MCF 10A (cell line): ENCODE data around the gene GPAM. TPM values are rescaled to one million over a fixed set of nuclear protein-coding genes. Genes with fewer than 3 reads are reported as not detected.
"Not testable (repeated sequence)": the region's sequence is repeated elsewhere in the genome, so short reads cannot be mapped to it uniquely, and the experiment has no call there.

ENCODE experiments used
- BruUV-seq: library from RNA; stranded (reverse); fragments of 400-500 nt; replicated peaks from 2 replicates; lab custom pipeline; 2021; lab: Mats Ljungman, UMichigan
- CTCF ChIA-PET: fragments of 300-600 bp; sonication (Branson Sonifier 250); formaldehyde crosslinking; extraction: SDS; loops from one replicate; lab custom pipeline; 2021; ENCODE audit warnings: antibody characterized with exemption, inconsistent platforms; lab: Yijun Ruan, JAX
- POLR2A ChIA-PET: fragments of 300-600, 350-650 bp; sonication (Branson Sonifier 250); formaldehyde crosslinking; extraction: SDS; loops from one replicate; lab custom pipeline; 2020; ENCODE audit warnings: antibody characterized with exemption, inconsistent platforms; lab: Yijun Ruan, JAX
- DNase-seq: peaks from one replicate; pipeline ENCODE4 v3.0.0-alpha.2; 2018; ENCODE audit not compliant: unreplicated experiment
- H3K27ac Mint-ChIP-seq: one replicate; pipeline ENCODE4 v1.8.0; 2022; ENCODE audit warnings: mild to moderate bottlenecking, low read depth, mixed read lengths; ENCODE audit not compliant: unreplicated experiment
- H3K27me3 Mint-ChIP-seq: one replicate; pipeline ENCODE4 v1.8.0; 2022; ENCODE audit warnings: mixed read lengths; ENCODE audit not compliant: insufficient read depth, unreplicated experiment
- H3K36me3 Mint-ChIP-seq: one replicate; pipeline ENCODE4 v1.8.0; 2022; ENCODE audit warnings: mild to moderate bottlenecking, moderate library complexity, mixed read lengths; ENCODE audit not compliant: insufficient read depth, unreplicated experiment
- H3K4me1 Mint-ChIP-seq: one replicate; pipeline ENCODE4 v1.8.0; 2022; ENCODE audit warnings: mixed read lengths; ENCODE audit not compliant: insufficient read depth, unreplicated experiment
- H3K4me3 Mint-ChIP-seq: one replicate; pipeline ENCODE4 v1.8.0; 2022; ENCODE audit warnings: mild to moderate bottlenecking, moderate library complexity, mixed read lengths; ENCODE audit not compliant: unreplicated experiment
- H3K9me3 Mint-ChIP-seq: one replicate; pipeline ENCODE4 v1.8.0; 2022; ENCODE audit warnings: mixed read lengths; ENCODE audit not compliant: unreplicated experiment
- intact Hi-C: fragments of 100-400 bp; cut with micrococcal nuclease; formaldehyde crosslinking; loops from 2 replicates; pipeline ENCODE4 v1.14.1; 2022
- total RNA-seq: library from RNA; stranded (reverse); gene quantifications from 2 replicates; pipeline ENCODE4 v1.2.3, GENCODE V29; 2022
- TF ChIP-seq, protein P1 (sequence below): fragments of 200-600 bp; IDR thresholded peaks from one replicate; pipeline ENCODE4 v1.8.0; 2022; ENCODE audit warnings: antibody characterized with exemption, mild to moderate bottlenecking; ENCODE audit not compliant: unreplicated experiment

Gene GPAM
- total RNA-seq, 1 experiment from 2014 or later = 20.4 TPM

DNA sequence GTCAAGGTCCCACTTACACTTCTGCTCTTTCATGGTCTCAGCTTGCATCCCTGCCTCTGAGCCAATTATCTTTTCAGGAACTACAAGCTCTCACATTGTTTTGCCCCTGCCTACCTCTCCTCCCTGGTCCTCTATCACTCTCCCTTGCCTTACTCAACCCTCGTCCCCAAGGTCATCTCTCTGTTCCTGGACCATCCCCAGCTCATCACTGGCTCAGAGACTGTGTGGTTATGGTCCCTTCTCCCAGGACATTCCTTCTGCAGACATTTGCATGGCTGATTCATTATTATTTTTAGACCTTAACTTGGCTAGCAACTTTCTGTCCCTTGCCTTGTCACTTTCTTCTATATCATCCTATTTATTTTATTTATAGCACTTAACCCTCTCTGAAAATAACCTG, 17.8 kb upstream of the GPAM start:
- ChIA-PET POLR2A (interaction anchor here (0.8 to 1.4 kb wide), 2 partner anchors 18 to 26 kb away, joined by 3 to 5 read pairs; partner anchors contain the start of gene GPAM), CTCF (interaction anchor here (1.0 kb wide), 1 partner anchor 94 kb away, joined by 3 read pairs; no protein-coding TSS in a partner anchor)
- DNase-seq = no peak
- intact Hi-C loops = no loop called here
- Mint-ChIP-seq H3K4me1 (peaks cover 16% of the 10 kb centered on the region), H3K27me3 (no peaks in the 10 kb centered on the region), H3K36me3 (no peaks in the 10 kb centered on the region), H3K4me3 (no peak overlapping the region), H3K9me3 (no peaks in the 10 kb centered on the region), H3K27ac (no peak overlapping the region)
- no TSS peak for BruUV-seq
- TF ChIP-seq, protein P1, sequence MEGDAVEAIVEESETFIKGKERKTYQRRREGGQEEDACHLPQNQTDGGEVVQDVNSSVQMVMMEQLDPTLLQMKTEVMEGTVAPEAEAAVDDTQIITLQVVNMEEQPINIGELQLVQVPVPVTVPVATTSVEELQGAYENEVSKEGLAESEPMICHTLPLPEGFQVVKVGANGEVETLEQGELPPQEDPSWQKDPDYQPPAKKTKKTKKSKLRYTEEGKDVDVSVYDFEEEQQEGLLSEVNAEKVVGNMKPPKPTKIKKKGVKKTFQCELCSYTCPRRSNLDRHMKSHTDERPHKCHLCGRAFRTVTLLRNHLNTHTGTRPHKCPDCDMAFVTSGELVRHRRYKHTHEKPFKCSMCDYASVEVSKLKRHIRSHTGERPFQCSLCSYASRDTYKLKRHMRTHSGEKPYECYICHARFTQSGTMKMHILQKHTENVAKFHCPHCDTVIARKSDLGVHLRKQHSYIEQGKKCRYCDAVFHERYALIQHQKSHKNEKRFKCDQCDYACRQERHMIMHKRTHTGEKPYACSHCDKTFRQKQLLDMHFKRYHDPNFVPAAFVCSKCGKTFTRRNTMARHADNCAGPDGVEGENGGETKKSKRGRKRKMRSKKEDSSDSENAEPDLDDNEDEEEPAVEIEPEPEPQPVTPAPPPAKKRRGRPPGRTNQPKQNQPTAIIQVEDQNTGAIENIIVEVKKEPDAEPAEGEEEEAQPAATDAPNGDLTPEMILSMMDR = no peak

DNA sequence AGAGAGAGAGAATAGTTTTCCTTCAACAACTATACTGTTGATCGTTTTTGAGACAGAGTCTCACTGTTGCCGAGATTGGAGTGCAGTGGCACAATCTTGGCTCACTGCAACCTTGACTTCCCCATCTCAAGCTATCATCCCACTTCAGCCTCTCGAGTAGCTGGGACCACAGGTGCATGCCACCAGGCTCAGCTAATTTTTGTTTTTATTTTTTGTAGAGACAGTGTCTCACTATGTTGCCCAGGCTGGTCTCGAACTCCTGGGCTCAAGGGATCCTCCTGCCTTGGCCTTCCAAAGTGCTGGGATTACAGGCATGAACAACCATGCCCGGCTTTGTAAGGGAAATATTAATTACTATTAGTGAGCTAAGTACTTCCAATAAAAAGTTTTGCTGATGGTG, 16.7 kb upstream of the GPAM start:
- H3K36me3 Mint-ChIP-seq, BruUV-seq, H3K27me3 Mint-ChIP-seq, DNase-seq, intact Hi-C loops, H3K9me3 Mint-ChIP-seq, H3K4me3 Mint-ChIP-seq, H3K27ac Mint-ChIP-seq: not testable (repeated sequence)
- H3K4me1 Mint-ChIP-seq = peaks cover 16% of the 10 kb centered on the region
- ChIA-PET CTCF (interaction anchor here (0.6 to 1.4 kb wide), 6 partner anchors 9 to 639 kb away, joined by 3 to 4 read pairs (median 3); partner anchors contain the start of gene GPAM), POLR2A (interaction anchor here (1.4 kb wide), 1 partner anchor 16 kb away, joined by 5 read pairs; the partner anchor contains the start of gene GPAM)

DNA sequence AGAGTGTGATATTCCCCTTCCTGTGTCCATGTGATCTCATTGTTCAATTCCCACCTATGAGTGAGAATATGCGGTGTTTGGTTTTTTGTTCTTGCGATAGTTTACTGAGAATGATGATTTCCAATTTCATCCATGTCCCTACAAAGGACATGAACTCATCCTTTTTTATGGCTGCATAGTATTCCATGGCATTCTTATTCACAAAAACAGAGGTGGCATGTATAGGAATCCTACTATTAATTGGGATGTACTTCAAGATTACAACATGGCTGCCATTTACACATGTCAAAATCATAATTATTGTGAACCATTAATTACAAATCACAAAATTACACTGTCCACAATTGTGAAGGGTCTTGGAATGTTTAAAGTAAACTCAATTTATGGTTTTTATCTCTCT, 14.1 kb upstream of the GPAM start:
- H3K4me3 Mint-ChIP-seq, H3K9me3 Mint-ChIP-seq, H3K27me3 Mint-ChIP-seq, DNase-seq, CTCF ChIA-PET, intact Hi-C loops, POLR2A ChIA-PET, H3K4me1 Mint-ChIP-seq, BruUV-seq, H3K27ac Mint-ChIP-seq, H3K36me3 Mint-ChIP-seq: not testable (repeated sequence)

GRCh38 chr10:112195224-112195623, 11.7 kb upstream of the GPAM start:
- Mint-ChIP-seq H3K27ac (no peak overlapping the region), H3K36me3 (no peaks in the 10 kb centered on the region), H3K9me3 (no peaks in the 10 kb centered on the region), H3K27me3 (no peaks in the 10 kb centered on the region), H3K4me1 (no peaks in the 10 kb centered on the region), H3K4me3 (no peak overlapping the region)
- CTCF ChIA-PET = interaction anchor here (0.6 kb wide), 1 partner anchor 721 kb away, joined by 3 read pairs; no protein-coding TSS in a partner anchor
- POLR2A ChIA-PET = interaction anchor here (0.7 to 1.1 kb wide), 2 partner anchors 8 to 32 kb away, joined by 3 read pairs; no protein-coding TSS in a partner anchor
- no TSS peak for BruUV-seq
- TF ChIP-seq, protein P1 = no peak
- intact Hi-C loops = no loop called here
- no peak for DNase-seq

DNA sequence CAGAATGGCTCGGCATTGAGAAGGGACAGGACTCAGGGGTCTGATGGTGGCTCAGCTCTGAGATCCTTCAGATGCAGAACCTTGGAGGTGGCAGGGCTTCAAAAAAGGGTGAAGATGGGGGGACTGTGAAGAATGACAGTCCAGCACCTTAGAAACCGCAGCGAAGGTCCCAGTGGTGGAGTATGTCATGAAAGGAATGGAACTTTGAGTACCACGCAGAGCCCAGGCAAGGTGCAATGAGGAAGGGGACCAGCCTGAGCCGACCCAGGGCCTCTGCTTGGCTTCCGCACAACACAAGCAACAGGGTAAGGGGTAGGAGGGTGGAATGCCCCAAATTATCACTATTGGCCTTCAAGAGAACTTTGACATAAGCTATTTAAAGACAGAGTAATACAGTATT, 8.2 kb upstream of the GPAM start:
- BruUV-seq = no TSS peak
- intact Hi-C loops = no loop called here
- H3K4me3 Mint-ChIP-seq = no peak overlapping the region

More for the DNA sequence above, 8.2 kb upstream of the GPAM start:
- ChIA-PET CTCF (interaction anchor here (0.6 to 1.0 kb wide), 3 partner anchors 9 to 594 kb away, joined by 3 to 4 read pairs (median 3); no protein-coding TSS in a partner anchor), POLR2A (interaction anchor here (0.6 kb wide), 1 partner anchor 253 kb away, joined by 3 read pairs; no protein-coding TSS in a partner anchor)
- no peak for DNase-seq
- Mint-ChIP-seq H3K4me1 (no peaks in the 10 kb centered on the region), H3K36me3 (peaks cover 6% of the 10 kb centered on the region), H3K27me3 (no peaks in the 10 kb centered on the region), H3K9me3 (no peaks in the 10 kb centered on the region), H3K27ac (no peak overlapping the region)
- TF ChIP-seq, protein P1 = no peak
